ENCODE measurements around the gene MBD6. TPM values are rescaled to one million over a fixed set of nuclear protein-coding genes. Genes with fewer than 3 reads are reported as not detected.
A peak's percentile ranks its signal among the peaks of the same experiment; 100 is the strongest.

Gene MBD6
- total and polyA plus RNA-seq, 2 of the 13 experiments (the other 11 are each of a cell fraction or from before 2014, with no cell fraction given) = 4.1 to 5.9 TPM

DNA sequence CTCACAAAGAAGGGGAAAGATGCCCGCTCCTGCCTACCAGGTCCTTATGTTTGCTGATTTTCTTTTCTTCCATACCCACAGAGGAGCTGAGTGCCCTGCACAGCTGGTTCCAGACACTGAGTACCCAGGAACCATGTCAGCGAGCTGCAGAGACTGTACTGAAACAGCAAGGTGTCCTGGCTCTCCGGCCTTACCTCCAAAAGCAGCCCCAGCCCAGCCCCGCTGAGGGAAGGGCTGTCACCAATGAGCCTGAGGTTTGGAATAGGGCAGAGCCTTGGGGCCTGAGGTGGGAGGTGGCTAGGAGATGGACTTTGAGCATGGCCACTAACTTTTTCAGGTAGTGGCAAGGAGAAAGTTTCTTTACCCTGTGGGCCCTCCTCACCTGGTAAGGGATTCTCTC is 32.5 kb upstream of the MBD6 start:
- Histone ChIP-seq H3K36me3 (replicated peaks in 1 of 2; ENCODE audit: control insufficient read depth in 1 of 2, insufficient read depth in 2 of 2, low read length in 2 of 2) (peaks cover 19 to 39% of the 10 kb centered on the region in 2 experiments), H3K27ac (ENCODE audit: extremely low read length, insufficient read depth, low read length) (no peak overlapping the region), H3K9me3 (ENCODE audit: low read length) (no peaks in the 10 kb centered on the region), H3K9ac (ENCODE audit: insufficient read depth, low read depth, low read length) (no peak overlapping the region), H2AFZ (ENCODE audit: low read length) (no peak overlapping the region), H4K20me1 (ENCODE audit: insufficient read depth, low read length) (peaks cover 8% of the 10 kb centered on the region), H3K4me2 (ENCODE audit: low read depth, low read length) (peak overlapping the region; percentile 93; the same call in 1 of the 2 replicates), H3K4me3 (replicated peaks in 1 of 3; ENCODE audit: insufficient read depth in 1 of 3, low read depth in 2 of 3, low read length in 3 of 3) (no peak overlapping the region), H3K4me1 (ENCODE audit: insufficient read depth, low read length) (peaks cover 23% of the 10 kb centered on the region), H3K79me2 (ENCODE audit: insufficient read depth, low read length) (peaks cover 23% of the 10 kb centered on the region), H3K27me3 (ENCODE audit: control insufficient read depth in 1 of 2, insufficient read depth in 2 of 2, low read length in 2 of 2) (peaks cover 0 to 4% of the 10 kb centered on the region in 2 experiments; a peak in 1 of 5 replicates)
- TF ChIP-seq ARNTL (CRISPR knock-in tag; IDR thresholded peaks at IDR 0.05) (no peak), MEIS1 (CRISPR knock-in tag; IDR thresholded peaks at IDR 0.05; ENCODE audit: borderline replicate concordance) (no peak), ZNF468 (CRISPR knock-in tag; IDR thresholded peaks at IDR 0.05) (no peak), GATAD2A (CRISPR knock-in tag; IDR thresholded peaks at IDR 0.05) (no peak), SSRP1 (CRISPR knock-in tag; IDR thresholded peaks at IDR 0.05) (no peak), REPIN1 (CRISPR knock-in tag; IDR thresholded peaks at IDR 0.05; ENCODE audit: borderline replicate concordance, low read depth) (no peak), NFATC3 (CRISPR knock-in tag; IDR thresholded peaks at IDR 0.05) (no peak), ZNF546 (CRISPR knock-in tag; conservative IDR thresholded peaks at IDR 0.05) (no peak), FOXO1 (CRISPR knock-in tag; IDR thresholded peaks at IDR 0.05) (no peak), ZNF367 (CRISPR knock-in tag; IDR thresholded peaks at IDR 0.05; ENCODE audit: borderline replicate concordance) (no peak)
- no peak for FAIRE-seq
- ChIA-PET CTCF (ENCODE audit: low intra/inter-chr PET ratio, low total read pairs) (no interaction called here), POLR2A (interaction anchor here (1.1 to 3.4 kb wide), 3 partner anchors 10 to 30 kb away, joined by 3 to 15 read pairs (median 4); partner anchors contain the start of gene DDIT3)
- DNase-seq (ENCODE audit: low spot score) = no peak
- in situ Hi-C loops (cut with HindIII; ENCODE audit: extremely low pct_ligation_motif_present, low pct_unique_long_range_greater_than_20kb) = no loop called here
- WGBS (ENCODE audit: low lambda C conversion rate) = 97% methylated on average over 4 of the region's 4 CpGs
- BruUV-seq (replicated peaks) = no TSS peak
- ATAC-seq = no peak
- intact Hi-C loops (cut with micrococcal nuclease; ENCODE audit: unreplicated experiment) = no loop called here

Data from HepG2 (cell line).